GM12892 (cell line): ENCODE data around the gene SPATA13.

Source experiments
- POLR2A ChIP-seq: IDR thresholded peaks from 2 replicates; pipeline ENCODE4 v1.6.1; 2011; ENCODE audit warnings: low read depth, low read length, control low read depth
- POLR2AphosphoS5 ChIP-seq: IDR thresholded peaks from 2 replicates; pipeline ENCODE4 v1.6.1; 2011; ENCODE audit warnings: low read depth, low read length, control low read depth
- TAF1 ChIP-seq: IDR thresholded peaks from 2 replicates; pipeline ENCODE4 v1.6.1; 2011; ENCODE audit warnings: low read depth, mild to moderate bottlenecking, control low read depth, low read length, borderline replicate concordance

GRCh38 chr13:24207841-24208667 is 47.5 kb downstream of the SPATA13 start:
- TF ChIP-seq POLR2AphosphoS5 (no peak), TAF1 (no peak), POLR2A (no peak)
